Stimulated activated CD4-positive, alpha-beta T cell treated with anti-CD3 and anti-CD28 coated beads, Interleukin-1b, Interleukin-23, amount 100 ng/mL, for 48 hours (primary cell): ENCODE results near the gene C2orf92.
"Not testable (repeated sequence)": the region's sequence is repeated elsewhere in the genome, so short reads cannot be mapped to it uniquely, and the experiment has no call there.

Source experiments
- DNase-seq: peaks from one replicate; pipeline ENCODE4 v3.0.0-alpha.2; 2020

The C2orf92 gene

GRCh38 chr2:97669448-97669847, at the start of gene C2orf92:
C2orf92 (plus strand) TSS chr2:97669713; CDS start chr2:97669789, 76 bp downstream.
- DNase-seq: no peak

GRCh38 chr2:97620492-97620891, 49.0 kb upstream of the C2orf92 start:
- DNase-seq: not testable (repeated sequence)

GRCh38 chr2:97622976-97623375, 46.5 kb upstream of the C2orf92 start:
- DNase-seq: not testable (repeated sequence)

GRCh38 chr2:97625354-97626048, 44.0 kb upstream of the C2orf92 start:
- not testable (repeated sequence) for DNase-seq

GRCh38 chr2:97626049-97626430, 43.5 kb upstream of the C2orf92 start:
- DNase-seq: not testable (repeated sequence)

GRCh38 chr2:97644023-97644717, 25.3 kb upstream of the C2orf92 start:
- no peak for DNase-seq

- DNase-seq: no peak
Observed at GRCh38 chr2:97645112-97645694, 24.3 kb upstream of the C2orf92 start.

- DNase-seq: peak; percentile 99
Observed at GRCh38 chr2:97645695-97646629, 23.6 kb upstream of the C2orf92 start, which contains the start of gene COX5B. COX5B (plus strand) TSS chr2:97646062; CDS start chr2:97646087, 25 bp downstream.

- no peak for DNase-seq
Observed at GRCh38 chr2:97646977-97647376, 22.5 kb upstream of the C2orf92 start.

- DNase-seq: no peak
Observed at GRCh38 chr2:97651114-97651513, 18.4 kb upstream of the C2orf92 start.

- DNase-seq: no peak
Observed at GRCh38 chr2:97653473-97653872, 16.0 kb upstream of the C2orf92 start.

GRCh38 chr2:97653874-97654273, 15.6 kb upstream of the C2orf92 start:
- no peak for DNase-seq

GRCh38 chr2:97654309-97654708, 15.2 kb upstream of the C2orf92 start:
- no peak for DNase-seq

- DNase-seq: no peak
Observed at GRCh38 chr2:97654791-97655190, 14.7 kb upstream of the C2orf92 start.

- no peak for DNase-seq
Observed at GRCh38 chr2:97656129-97656755, 13.3 kb upstream of the C2orf92 start.

GRCh38 chr2:97656905-97657587, 12.5 kb upstream of the C2orf92 start:
- DNase-seq: no peak

- no peak for DNase-seq
Observed at GRCh38 chr2:97657986-97658690, 11.4 kb upstream of the C2orf92 start.

GRCh38 chr2:97658691-97659157, 10.8 kb upstream of the C2orf92 start:
- DNase-seq: no peak

GRCh38 chr2:97659256-97660043, 10.1 kb upstream of the C2orf92 start:
- DNase-seq: no peak
